ENCODE measurements around the gene PTPRB. TPM values are rescaled to one million over a fixed set of nuclear protein-coding genes. Genes with fewer than 3 reads are reported as not detected.

PTPRB gene
- total RNA-seq, 1 experiment from 2014 or later: 43.2 TPM

DNA sequence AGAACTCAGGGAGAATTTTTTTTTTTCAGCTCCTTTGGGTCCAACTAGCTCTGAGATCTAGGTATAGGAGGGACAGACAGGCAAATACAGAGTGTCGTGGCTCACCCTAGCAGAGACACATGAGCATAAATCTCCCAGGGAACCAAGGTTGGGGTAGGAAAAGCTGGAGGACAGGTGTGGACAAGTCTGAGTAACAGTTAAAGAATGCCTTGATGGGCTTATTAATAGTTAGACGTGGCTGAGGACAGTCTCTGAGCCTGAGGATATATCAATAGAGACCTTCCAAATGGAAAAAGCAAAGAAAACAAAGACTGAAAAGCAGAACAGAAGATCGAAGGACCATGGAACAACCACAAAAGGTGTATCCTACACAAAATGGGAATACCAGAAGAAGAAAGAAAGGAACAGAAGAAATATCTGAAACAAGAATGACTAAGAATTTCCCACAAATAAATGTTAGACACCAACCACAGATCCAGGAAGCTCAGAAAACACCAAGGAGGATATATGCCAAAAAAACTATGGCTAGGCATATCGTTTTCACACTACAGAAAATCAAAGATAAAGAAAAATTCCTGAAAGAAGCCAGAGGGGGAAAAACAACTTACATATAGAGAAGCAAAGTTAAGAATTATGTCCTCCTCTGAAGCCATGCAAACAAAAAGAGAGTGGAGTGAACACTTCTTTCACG lies 80.9 kb downstream of the PTPRB start:
- no TSS peak for BruUV-seq (replicated peaks)
- DNase-seq: no peak
- Mint-ChIP-seq H3K4me1 (ENCODE audit: low read depth, unreplicated experiment) (no peaks in the 10 kb centered on the region), H3K27ac (ENCODE audit: unreplicated experiment) (no peak overlapping the region), H3K9me3 (ENCODE audit: low read depth, unreplicated experiment) (no peaks in the 10 kb centered on the region), H3K4me3 (ENCODE audit: low read depth, unreplicated experiment) (no peak overlapping the region), H3K27me3 (ENCODE audit: unreplicated experiment) (no peaks in the 10 kb centered on the region), H3K36me3 (ENCODE audit: insufficient read depth, unreplicated experiment) (peaks cover 41% of the 10 kb centered on the region)
- CTCF ChIA-PET: no interaction called here
- TF ChIP-seq CTCF (IDR thresholded peaks at IDR 0.05; ENCODE audit: unreplicated experiment): no peak
- intact Hi-C loops (cut with micrococcal nuclease; ENCODE audit: unreplicated experiment): no loop called here

DNA sequence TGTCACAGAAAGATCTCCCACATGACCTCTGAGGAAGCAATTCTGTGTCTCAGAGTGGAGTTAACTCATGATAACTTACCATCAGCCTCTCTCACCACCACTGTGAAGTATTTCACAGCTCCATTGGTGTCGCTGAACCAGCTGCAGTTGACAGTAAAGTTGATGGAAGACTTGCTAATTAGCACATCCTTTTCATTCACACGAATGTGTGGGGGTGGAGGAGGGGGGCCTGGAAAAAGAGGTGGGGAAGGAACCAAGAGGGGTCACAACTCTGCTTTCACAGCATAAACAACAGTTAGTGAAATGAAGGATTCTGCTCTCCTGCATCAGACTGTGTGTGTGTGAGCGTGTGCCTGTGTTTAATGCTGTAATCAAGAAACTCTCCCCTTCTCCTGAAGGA lies 82.1 kb downstream of the PTPRB start:
- CTCF ChIA-PET: interaction anchor here (0.7 kb wide), 1 partner anchor 1773 kb away, joined by 3 read pairs; no protein-coding TSS in a partner anchor
- H3K27me3 Mint-ChIP-seq (ENCODE audit: unreplicated experiment): no peaks in the 10 kb centered on the region
- peaks cover 36% of the 10 kb centered on the region for H3K36me3 Mint-ChIP-seq (ENCODE audit: insufficient read depth, unreplicated experiment)
- no peaks in the 10 kb centered on the region for H3K4me1 Mint-ChIP-seq (ENCODE audit: low read depth, unreplicated experiment)
- no TSS peak for BruUV-seq (replicated peaks)
- no peak overlapping the region for H3K27ac Mint-ChIP-seq (ENCODE audit: unreplicated experiment)
- H3K4me3 Mint-ChIP-seq (ENCODE audit: low read depth, unreplicated experiment): no peak overlapping the region
- DNase-seq: no peak
- no peak for TF ChIP-seq CTCF (IDR thresholded peaks at IDR 0.05; ENCODE audit: unreplicated experiment)
- no peaks in the 10 kb centered on the region for H3K9me3 Mint-ChIP-seq (ENCODE audit: low read depth, unreplicated experiment)
- intact Hi-C loops (cut with micrococcal nuclease; ENCODE audit: unreplicated experiment): no loop called here

DNA sequence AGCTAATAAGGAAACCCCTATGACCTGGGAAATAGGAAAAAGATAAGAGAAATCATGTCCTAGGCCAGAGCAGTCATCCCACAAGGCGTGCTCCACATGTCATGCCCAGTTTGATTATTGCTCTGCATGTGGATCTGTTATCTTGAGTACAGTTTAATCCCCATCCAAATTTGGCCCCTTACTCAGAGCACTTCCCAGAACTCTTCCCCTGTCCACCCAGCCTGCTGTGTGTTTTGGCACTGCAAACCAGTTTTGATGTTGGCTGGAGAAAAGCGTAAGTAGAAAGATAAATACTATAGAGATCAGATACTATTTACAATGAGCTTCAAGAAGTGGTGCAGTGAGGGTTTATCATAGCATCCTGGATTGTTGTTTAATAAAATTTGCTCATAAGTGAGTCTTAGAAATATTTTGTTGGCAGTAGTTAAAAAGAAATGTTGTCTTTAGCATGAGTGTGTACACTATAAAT lies 83.8 kb downstream of the PTPRB start:
- Mint-ChIP-seq H3K27me3 (ENCODE audit: unreplicated experiment) (no peaks in the 10 kb centered on the region), H3K36me3 (ENCODE audit: insufficient read depth, unreplicated experiment) (peaks cover 28% of the 10 kb centered on the region), H3K4me1 (ENCODE audit: low read depth, unreplicated experiment) (no peaks in the 10 kb centered on the region), H3K27ac (ENCODE audit: unreplicated experiment) (no peak overlapping the region), H3K9me3 (ENCODE audit: low read depth, unreplicated experiment) (no peaks in the 10 kb centered on the region), H3K4me3 (ENCODE audit: low read depth, unreplicated experiment) (no peak overlapping the region)
- intact Hi-C loops (cut with micrococcal nuclease; ENCODE audit: unreplicated experiment): no loop called here
- DNase-seq: no peak
- CTCF ChIA-PET: no interaction called here
- TF ChIP-seq CTCF (IDR thresholded peaks at IDR 0.05; ENCODE audit: unreplicated experiment): no peak
- BruUV-seq (replicated peaks): no TSS peak

DNA sequence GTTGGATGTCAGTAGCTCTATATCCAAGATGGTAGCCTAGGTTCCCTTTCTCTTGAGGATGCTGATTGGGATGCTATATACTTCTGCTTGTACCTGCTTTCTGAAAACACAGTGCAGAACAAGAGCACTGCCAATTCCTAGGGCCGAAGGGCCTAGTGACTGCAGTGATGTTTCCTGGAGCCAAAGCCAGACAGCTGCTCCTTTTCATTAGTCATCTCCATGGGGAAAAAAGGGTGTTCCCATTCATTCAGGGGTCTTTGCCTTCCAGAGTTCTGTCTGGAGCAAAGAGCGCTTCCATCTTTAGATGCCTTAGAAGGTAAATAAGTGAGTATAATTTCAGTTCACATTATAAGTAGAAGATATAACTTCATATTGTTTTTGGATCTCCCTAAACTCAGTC lies 85.5 kb downstream of the PTPRB start:
- TF ChIP-seq CTCF (IDR thresholded peaks at IDR 0.05; ENCODE audit: unreplicated experiment): no peak
- Mint-ChIP-seq H3K36me3 (ENCODE audit: insufficient read depth, unreplicated experiment) (peaks cover 31% of the 10 kb centered on the region), H3K27ac (ENCODE audit: unreplicated experiment) (no peak overlapping the region), H3K4me3 (ENCODE audit: low read depth, unreplicated experiment) (no peak overlapping the region), H3K27me3 (ENCODE audit: unreplicated experiment) (no peaks in the 10 kb centered on the region), H3K4me1 (ENCODE audit: low read depth, unreplicated experiment) (no peaks in the 10 kb centered on the region), H3K9me3 (ENCODE audit: low read depth, unreplicated experiment) (no peaks in the 10 kb centered on the region)
- no peak for DNase-seq
- CTCF ChIA-PET: no interaction called here
- BruUV-seq (replicated peaks): no TSS peak
- intact Hi-C loops (cut with micrococcal nuclease; ENCODE audit: unreplicated experiment): no loop called here

Measured in Calu3 (cell line).